PFSK-1 (cell line): Measurements from ENCODE around the gene TMC3.

Experiments
- FOXP2 ChIP-seq: optimal IDR thresholded peaks from 2 replicates; pipeline ENCODE3; 2011; ENCODE audit warnings: borderline replicate concordance, control low read depth, inconsistent platforms; ENCODE audit not compliant: insufficient read depth; ENCODE audit errors: extremely low read length, extremely low read depth
- POLR2AphosphoS5 ChIP-seq: IDR thresholded peaks from 2 replicates; pipeline ENCODE4 v1.6.1; 2012; ENCODE audit warnings: low read depth, mild to moderate bottlenecking, control low read depth, low read length, moderate library complexity
- REST ChIP-seq, 2 experiments: IDR thresholded peaks; 2 replicates each; pipeline versions ENCODE4 v1.6.1 to v1.8.0; 2011 to 2012; ENCODE audit warnings: low read depth in 2 of 2, low read length in 2 of 2, control low read depth in 1 of 2, inconsistent platforms in 1 of 2, mild to moderate bottlenecking in 1 of 2, moderate library complexity in 1 of 2; ENCODE audit not compliant: insufficient read depth in 1 of 2
- SIN3A ChIP-seq: IDR thresholded peaks from 2 replicates; pipeline ENCODE4 v1.6.1; 2012; ENCODE audit warnings: mild to moderate bottlenecking, low read length, moderate library complexity, borderline replicate concordance; ENCODE audit not compliant: insufficient read depth
- TAF1 ChIP-seq: IDR thresholded peaks from 2 replicates; pipeline ENCODE4 v1.6.1; 2012; ENCODE audit warnings: low read length, control low read depth, borderline replicate concordance; ENCODE audit not compliant: insufficient read depth

Gene TMC3

GRCh38 chr15:81363718-81364500, 10.1 kb downstream of the TMC3 start:
- no peak for TF ChIP-seq FOXP2
- TF ChIP-seq REST (IDR thresholded peaks at IDR 0.05; ENCODE audit: insufficient read depth in 1 of 2, low read depth in 2 of 2, low read length in 2 of 2) = no peak
- TF ChIP-seq SIN3A = no peak
- no peak for TF ChIP-seq TAF1
- no peak for TF ChIP-seq POLR2AphosphoS5

GRCh38 chr15:81363276-81363675, 10.7 kb downstream of the TMC3 start:
- TF ChIP-seq FOXP2 = no peak
- TF ChIP-seq REST (IDR thresholded peaks at IDR 0.05; ENCODE audit: insufficient read depth in 1 of 2, low read depth in 2 of 2, low read length in 2 of 2) = no peak
- no peak for TF ChIP-seq TAF1
- no peak for TF ChIP-seq POLR2AphosphoS5
- TF ChIP-seq SIN3A = no peak

GRCh38 chr15:81362790-81363189, 11.2 kb downstream of the TMC3 start:
- no peak for TF ChIP-seq SIN3A
- no peak for TF ChIP-seq REST (IDR thresholded peaks at IDR 0.05; ENCODE audit: insufficient read depth in 1 of 2, low read depth in 2 of 2, low read length in 2 of 2)
- no peak for TF ChIP-seq POLR2AphosphoS5
- TF ChIP-seq FOXP2 = no peak

GRCh38 chr15:81361891-81362290, 12.1 kb downstream of the TMC3 start:
- no peak for TF ChIP-seq SIN3A
- no peak for TF ChIP-seq POLR2AphosphoS5
- TF ChIP-seq REST (IDR thresholded peaks at IDR 0.05; ENCODE audit: insufficient read depth in 1 of 2, low read depth in 2 of 2, low read length in 2 of 2) = no peak
- no peak for TF ChIP-seq FOXP2
- TF ChIP-seq TAF1 = no peak
